Body of pancreas (tissue), 4 donors: ENCODE data around the gene OGFR.

Experiments
- POLR2A ChIP-seq, 3 donors: fragments of 450-650 bp; IDR thresholded peaks; one replicate each; pipeline ENCODE4 v1.6.1; 2016; ENCODE audit warnings: antibody characterized with exemption in 3 of 3, mild to moderate bottlenecking in 2 of 3
- TF ChIP-seq, protein P1 (sequence below), 7 experiments: fragments of 450-650 bp in 4 of 7; fragments of 200-600 bp in 3 of 7; sonication (generic) in 3 of 7; IDR thresholded peaks; one replicate each; pipeline ENCODE4 v1.5.1; 2016 to 2019; ENCODE audit warnings: antibody characterized with exemption in 7 of 7

DNA sequence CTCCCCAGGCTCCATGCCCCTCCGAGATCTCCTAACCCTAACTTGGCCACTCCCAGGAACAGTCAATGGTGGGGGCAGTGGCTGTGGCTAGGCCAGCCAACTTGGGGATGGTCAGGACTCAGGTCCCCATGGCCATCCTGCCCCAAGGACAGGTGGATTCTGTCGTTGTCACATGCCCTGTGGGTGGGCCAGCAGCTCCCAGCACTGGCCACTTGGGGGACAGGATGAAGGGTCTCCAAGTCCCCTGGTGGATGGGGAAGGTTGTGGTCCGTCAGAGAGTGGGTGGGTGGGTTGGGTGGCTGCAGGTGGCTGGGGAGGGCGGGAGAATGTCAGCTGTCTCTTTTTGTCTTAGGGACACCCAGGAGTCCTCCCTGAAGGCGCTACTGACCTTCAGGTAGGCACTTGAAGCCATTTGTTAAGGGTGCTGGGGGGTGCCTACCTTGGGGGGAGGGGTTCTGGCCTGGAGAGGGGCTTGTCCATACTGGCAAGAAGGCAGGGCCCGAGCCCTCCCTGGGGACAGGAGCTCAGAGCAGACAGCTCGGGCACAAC is 17.7 kb downstream of the OGFR start:
- no peak for TF ChIP-seq POLR2A (IDR thresholded peaks at IDR 0.05)
- TF ChIP-seq, protein P1, sequence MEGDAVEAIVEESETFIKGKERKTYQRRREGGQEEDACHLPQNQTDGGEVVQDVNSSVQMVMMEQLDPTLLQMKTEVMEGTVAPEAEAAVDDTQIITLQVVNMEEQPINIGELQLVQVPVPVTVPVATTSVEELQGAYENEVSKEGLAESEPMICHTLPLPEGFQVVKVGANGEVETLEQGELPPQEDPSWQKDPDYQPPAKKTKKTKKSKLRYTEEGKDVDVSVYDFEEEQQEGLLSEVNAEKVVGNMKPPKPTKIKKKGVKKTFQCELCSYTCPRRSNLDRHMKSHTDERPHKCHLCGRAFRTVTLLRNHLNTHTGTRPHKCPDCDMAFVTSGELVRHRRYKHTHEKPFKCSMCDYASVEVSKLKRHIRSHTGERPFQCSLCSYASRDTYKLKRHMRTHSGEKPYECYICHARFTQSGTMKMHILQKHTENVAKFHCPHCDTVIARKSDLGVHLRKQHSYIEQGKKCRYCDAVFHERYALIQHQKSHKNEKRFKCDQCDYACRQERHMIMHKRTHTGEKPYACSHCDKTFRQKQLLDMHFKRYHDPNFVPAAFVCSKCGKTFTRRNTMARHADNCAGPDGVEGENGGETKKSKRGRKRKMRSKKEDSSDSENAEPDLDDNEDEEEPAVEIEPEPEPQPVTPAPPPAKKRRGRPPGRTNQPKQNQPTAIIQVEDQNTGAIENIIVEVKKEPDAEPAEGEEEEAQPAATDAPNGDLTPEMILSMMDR (IDR thresholded peaks at IDR 0.05), result no peak
